ENCODE results near the gene ZNF563. TPM values are rescaled to one million over a fixed set of nuclear protein-coding genes. Genes with fewer than 3 reads are reported as not detected.

The ZNF563 gene
- total and polyA plus RNA-seq, 9 donors: 2.2 to 7.5 (median 5.5) TPM

- peaks cover 0 to 31% of the 10 kb centered on the region in 2 donors for H3K9me3 ChIP-seq
Measured at GRCh38 chr19:12270854-12271253, 62.6 kb downstream of the ZNF563 start.

More at GRCh38 chr19:12270854-12271253, 62.6 kb downstream of the ZNF563 start:
- Histone ChIP-seq H3K4me1 (ENCODE audit: insufficient read depth) (no peaks in the 10 kb centered on the region), H3K27me3 (no peaks in the 10 kb centered on the region), H3K4me3 (no peak overlapping the region), H3K27ac (no peak overlapping the region), H3K36me3 (no peaks in the 10 kb centered on the region)
- no peak for TF ChIP-seq POLR2A (IDR thresholded peaks at IDR 0.05)
- TF ChIP-seq, protein P1, sequence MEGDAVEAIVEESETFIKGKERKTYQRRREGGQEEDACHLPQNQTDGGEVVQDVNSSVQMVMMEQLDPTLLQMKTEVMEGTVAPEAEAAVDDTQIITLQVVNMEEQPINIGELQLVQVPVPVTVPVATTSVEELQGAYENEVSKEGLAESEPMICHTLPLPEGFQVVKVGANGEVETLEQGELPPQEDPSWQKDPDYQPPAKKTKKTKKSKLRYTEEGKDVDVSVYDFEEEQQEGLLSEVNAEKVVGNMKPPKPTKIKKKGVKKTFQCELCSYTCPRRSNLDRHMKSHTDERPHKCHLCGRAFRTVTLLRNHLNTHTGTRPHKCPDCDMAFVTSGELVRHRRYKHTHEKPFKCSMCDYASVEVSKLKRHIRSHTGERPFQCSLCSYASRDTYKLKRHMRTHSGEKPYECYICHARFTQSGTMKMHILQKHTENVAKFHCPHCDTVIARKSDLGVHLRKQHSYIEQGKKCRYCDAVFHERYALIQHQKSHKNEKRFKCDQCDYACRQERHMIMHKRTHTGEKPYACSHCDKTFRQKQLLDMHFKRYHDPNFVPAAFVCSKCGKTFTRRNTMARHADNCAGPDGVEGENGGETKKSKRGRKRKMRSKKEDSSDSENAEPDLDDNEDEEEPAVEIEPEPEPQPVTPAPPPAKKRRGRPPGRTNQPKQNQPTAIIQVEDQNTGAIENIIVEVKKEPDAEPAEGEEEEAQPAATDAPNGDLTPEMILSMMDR (IDR thresholded peaks at IDR 0.05): no peak
- no peak for TF ChIP-seq EP300 (IDR thresholded peaks at IDR 0.05)
- DNase-seq: no peak
- intact Hi-C loops (cut with DNase I): no loop called here
- 100% methylated on average over 2 of the region's 2 CpGs for WGBS, 3 donors

Small RNA genes lying within 50 kb of the gene (small RNA-seq; reads per million reads assigned to genes)
- not detected for gene RPS29P23

Other genes starting within 250 kb of the ZNF563 start
- gene ZNF20, start 193.3 kb downstream of the ZNF563 start, total RNA-seq: 1 to 10 TPM; 1.2 to 5.2 (median 3.2) TPM
- gene ZNF20, start 193.3 kb downstream of the ZNF563 start, polyA plus RNA-seq: 1 to 10 TPM; 2.2 to 2.4 TPM
- gene ZNF625, start 176.9 kb downstream of the ZNF563 start, total RNA-seq: 10 to 100 TPM in 2 of 7 donors, 1 to 10 TPM in 5; 2.8 to 19.6 (median 9.1) TPM
- gene ZNF625, start 176.9 kb downstream of the ZNF563 start, polyA plus RNA-seq: 1 to 10 TPM; 1.5 to 2.5 TPM
- gene ZNF136, start 170.5 kb downstream of the ZNF563 start, total RNA-seq: 10 to 100 TPM; 15.7 to 18.8 (median 16.3) TPM
- gene ZNF136, start 170.5 kb downstream of the ZNF563 start, polyA plus RNA-seq: 10 to 100 TPM in 1 of 2 donors, 1 to 10 TPM in 1; 8.8 to 12.2 TPM
- gene ZNF44, start 38.8 kb downstream of the ZNF563 start, total RNA-seq: 10 to 100 TPM; 10.1 to 33.3 (median 16.6) TPM
- 10 to 100 TPM in 1 of 2 donors, 1 to 10 TPM in 1; 9.0 to 11.1 TPM for gene ZNF44, start 38.8 kb downstream of the ZNF563 start, polyA plus RNA-seq
- 10 to 100 TPM in 3 of 7 donors, 1 to 10 TPM in 4; 2.4 to 18.9 (median 9.4) TPM for gene ZNF442, start 32.0 kb upstream of the ZNF563 start, total RNA-seq
- 1 to 10 TPM; 3.6 to 4.3 TPM for gene ZNF442, start 32.0 kb upstream of the ZNF563 start, polyA plus RNA-seq
- gene ZNF799, start 67.6 kb upstream of the ZNF563 start, total RNA-seq: 1 to 10 TPM; 3.2 to 7.0 (median 5.1) TPM
- 1 to 10 TPM; 4.0 to 5.1 TPM for gene ZNF799, start 67.6 kb upstream of the ZNF563 start, polyA plus RNA-seq
- gene ZNF443, start 107.4 kb upstream of the ZNF563 start, total RNA-seq: 1 to 10 TPM; 2.1 to 5.7 (median 4.4) TPM
- 1 to 10 TPM; 2.7 to 3.3 TPM for gene ZNF443, start 107.4 kb upstream of the ZNF563 start, polyA plus RNA-seq
- gene ZNF709, start 151.2 kb upstream of the ZNF563 start, total RNA-seq: 1 to 10 TPM; 3.9 to 9.7 (median 7.6) TPM
- 1 to 10 TPM; 2.5 to 3.0 TPM for gene ZNF709, start 151.2 kb upstream of the ZNF563 start, polyA plus RNA-seq
- gene ZNF564, start 217.8 kb upstream of the ZNF563 start, total RNA-seq: 10 to 100 TPM in 6 of 7 donors, 1 to 10 TPM in 1; 7.9 to 23.2 (median 16.6) TPM
- 1 to 10 TPM; 7.2 to 8.8 TPM for gene ZNF564, start 217.8 kb upstream of the ZNF563 start, polyA plus RNA-seq

Data from ovary (tissue), 9 donors.